HG02840 (cell line): ENCODE results near the gene RABEP1.
"Not testable (repeated sequence)": the region's sequence is repeated elsewhere in the genome, so short reads cannot be mapped to it uniquely, and the experiment has no call there.

Source experiments
- ATAC-seq: cut with Tn5 transposase; IDR thresholded peaks from one replicate; pipeline ENCODE4 v1.9.1; 2021; ENCODE audit warnings: mild to moderate bottlenecking, moderate library complexity, moderate number of reproducible peaks; ENCODE audit not compliant: unreplicated experiment, low FRiP score

Gene RABEP1, protein sequence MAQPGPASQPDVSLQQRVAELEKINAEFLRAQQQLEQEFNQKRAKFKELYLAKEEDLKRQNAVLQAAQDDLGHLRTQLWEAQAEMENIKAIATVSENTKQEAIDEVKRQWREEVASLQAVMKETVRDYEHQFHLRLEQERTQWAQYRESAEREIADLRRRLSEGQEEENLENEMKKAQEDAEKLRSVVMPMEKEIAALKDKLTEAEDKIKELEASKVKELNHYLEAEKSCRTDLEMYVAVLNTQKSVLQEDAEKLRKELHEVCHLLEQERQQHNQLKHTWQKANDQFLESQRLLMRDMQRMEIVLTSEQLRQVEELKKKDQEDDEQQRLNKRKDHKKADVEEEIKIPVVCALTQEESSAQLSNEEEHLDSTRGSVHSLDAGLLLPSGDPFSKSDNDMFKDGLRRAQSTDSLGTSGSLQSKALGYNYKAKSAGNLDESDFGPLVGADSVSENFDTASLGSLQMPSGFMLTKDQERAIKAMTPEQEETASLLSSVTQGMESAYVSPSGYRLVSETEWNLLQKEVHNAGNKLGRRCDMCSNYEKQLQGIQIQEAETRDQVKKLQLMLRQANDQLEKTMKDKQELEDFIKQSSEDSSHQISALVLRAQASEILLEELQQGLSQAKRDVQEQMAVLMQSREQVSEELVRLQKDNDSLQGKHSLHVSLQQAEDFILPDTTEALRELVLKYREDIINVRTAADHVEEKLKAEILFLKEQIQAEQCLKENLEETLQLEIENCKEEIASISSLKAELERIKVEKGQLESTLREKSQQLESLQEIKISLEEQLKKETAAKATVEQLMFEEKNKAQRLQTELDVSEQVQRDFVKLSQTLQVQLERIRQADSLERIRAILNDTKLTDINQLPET

DNA sequence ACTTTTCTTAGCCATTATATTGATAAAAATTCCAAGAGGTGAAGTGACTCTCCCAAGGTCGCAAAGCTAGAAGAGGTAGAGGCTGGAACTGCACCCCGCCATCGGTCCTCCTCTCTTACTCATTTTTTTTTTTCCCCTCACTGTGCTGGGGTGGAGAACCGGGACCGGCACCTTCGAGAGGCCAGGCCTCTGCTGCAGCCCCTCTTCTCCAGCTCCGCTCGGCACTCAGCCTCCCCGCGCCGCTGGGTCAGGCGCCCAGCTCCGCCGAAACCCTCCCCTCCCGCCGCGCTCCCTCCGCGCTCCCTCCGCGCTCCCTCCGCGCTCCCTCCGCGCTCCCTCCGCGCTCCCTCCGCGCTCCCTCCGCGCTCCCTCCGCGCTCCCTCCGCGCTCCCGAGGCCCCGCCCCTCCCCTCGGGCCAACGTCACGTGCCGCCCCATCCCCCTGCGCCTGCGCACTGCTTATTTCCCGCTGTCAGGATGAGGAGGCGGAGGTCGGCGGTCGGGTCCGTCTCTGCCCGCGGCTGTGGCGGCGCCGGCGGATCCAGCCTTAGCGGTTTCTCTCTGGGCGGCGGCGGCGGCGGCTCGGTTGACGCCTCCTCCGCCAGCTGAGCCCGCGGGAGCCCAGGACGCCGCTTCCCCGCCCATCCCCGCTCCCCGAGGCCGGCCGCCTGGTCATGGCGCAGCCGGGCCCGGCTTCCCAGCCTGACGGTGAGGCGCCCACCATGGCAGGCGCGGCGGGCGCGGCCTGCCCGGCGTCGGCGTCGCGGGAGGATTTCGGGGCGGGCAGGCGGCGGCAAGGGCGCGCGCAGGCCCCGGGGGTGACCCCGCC lies at the start of gene RABEP1:
Gene RABEP1, plus strand, starts transcription at position 471 of the 828 bp plus-strand sequence. Its CDS starts 203 bp downstream, at position 674.
- peak; percentile 74 for ATAC-seq

DNA sequence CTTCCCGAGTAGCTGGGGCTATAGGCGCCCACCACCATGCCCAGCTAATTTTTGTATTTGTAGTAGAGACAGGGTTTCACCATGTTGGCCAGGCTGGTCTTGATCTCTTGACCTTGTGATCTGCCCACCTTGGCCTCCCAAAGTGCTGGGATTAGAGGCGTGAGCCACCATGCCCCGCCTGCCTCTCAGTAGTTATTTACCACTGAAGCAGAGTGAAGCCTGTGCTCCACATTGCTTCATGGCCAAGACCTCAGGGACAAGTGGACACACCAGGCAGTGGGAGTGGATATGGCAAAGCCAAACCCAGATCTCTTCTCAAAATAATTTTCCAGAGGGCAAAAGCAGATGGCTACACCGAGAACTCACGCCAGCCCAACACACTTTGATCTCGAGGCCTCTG lies 48.6 kb upstream of the RABEP1 start:
- ATAC-seq: not testable (repeated sequence)

DNA sequence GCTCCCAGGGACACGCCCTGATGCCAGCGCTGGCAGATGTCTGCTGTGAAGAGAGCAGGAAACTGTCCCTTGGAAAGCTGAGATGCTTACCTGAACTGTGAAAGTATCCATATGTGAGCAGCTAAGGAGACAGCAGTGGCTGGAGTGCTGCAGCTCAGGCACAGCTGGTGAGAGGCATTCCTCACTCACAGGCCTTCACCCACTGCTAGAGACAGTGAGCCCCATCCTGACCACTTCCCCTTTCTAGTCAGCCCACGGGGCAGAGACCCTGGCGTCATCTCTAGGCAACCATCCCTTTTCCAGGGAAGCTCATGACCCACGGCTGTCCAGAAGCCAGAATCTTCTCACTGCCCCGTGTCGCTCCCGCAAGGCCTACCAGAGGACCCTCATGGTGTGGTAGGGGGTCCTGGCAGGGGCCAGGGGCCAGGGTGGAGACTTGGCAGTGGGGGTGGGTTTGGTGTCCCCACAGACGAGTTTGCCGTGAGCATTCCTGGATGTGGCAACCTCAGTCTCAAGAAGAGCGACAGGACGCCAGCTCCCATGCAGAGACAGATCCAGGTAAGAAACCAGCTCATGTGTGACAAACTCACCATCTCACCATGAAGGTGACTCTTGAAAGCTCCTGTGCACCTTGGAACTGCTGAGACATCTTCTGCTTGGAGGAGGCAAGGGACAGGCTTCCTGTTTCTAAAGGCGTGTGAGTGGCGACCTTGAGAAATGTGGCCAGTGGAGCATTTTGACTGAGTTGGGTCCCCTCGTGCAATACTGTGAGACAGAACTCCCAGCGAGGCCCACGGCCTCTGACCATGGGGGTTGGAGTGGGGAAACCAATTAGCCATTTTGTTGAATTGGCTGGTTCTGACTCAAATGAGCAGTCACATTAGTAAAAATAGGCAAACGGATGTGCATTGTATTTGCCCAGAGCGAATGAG lies 47.2 kb upstream of the RABEP1 start, which contains the start of gene SCIMP:
Gene SCIMP, minus strand, starts transcription at position 216 of the 932 bp plus-strand sequence. Its CDS starts 105 bp downstream, at position 111.
- no peak for ATAC-seq

DNA sequence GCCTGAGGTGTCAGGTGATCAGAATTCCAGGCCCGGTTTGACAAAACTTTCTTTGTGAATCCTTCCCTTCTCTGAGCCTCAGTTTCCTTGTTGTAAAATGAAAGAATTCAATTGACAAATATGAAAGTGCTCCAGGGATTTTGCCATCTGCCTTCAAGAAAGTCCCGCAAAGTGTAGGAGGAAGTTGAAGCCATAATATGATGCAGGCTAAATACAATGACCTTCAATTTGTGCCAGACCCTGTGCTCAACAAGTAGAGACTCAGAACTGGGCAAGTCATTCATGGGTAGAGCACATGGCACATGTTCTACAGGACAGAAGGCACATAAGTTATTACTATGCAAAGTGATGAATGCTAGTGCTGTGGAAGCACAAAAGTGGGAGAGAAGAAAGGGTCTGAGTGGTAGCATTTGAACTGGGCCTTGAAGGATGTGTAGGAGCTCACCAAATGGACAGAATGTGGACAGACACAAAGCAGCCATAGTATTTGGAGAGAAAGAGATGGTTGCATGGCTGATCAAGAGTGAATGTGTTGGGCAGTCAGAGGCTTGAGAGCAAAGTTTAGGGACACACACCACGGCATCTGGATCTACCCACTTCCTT lies 45.0 kb upstream of the RABEP1 start:
- no peak for ATAC-seq

DNA sequence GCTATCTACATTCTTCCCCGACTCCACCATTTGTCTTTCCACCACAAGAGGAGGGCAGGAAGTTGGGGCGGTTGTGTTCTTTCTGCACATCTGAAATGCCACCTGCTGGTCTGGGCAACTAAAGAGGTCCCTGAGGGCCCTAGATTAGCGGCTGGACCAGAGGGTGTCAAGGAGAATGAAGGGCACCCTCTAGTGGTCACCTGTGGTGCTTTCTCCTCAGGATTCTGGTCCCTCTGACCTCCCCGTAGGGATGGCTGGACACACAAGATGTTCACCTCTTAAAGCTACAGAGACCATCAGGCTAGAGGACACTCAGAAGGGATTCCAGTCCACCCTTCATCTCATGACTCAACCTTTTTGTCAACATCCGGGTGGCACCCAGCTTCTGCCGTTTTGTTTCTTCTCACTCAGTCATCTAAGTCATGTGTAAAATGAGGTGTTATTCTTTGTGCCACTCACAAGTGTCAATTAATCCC lies 44.5 kb upstream of the RABEP1 start:
- no peak for ATAC-seq

DNA sequence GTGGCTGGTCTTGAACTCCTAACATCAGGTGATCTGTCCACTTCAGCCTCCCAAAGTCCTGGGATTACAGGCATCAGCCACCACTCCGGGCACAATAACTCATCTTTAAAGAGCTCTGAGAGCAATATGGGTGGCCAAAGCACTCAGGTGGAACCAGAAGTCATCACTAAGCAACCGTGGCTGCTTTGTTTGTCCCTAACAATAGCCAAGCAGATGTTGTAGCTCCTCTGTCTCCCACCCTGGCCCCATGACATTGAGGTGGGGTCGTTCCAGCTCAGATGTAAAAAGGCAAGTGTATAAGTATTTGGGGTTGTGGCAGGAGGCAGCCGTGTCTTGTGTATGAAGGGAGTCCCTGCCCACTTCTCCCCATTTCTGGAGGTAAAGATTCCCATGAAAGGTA lies 43.8 kb upstream of the RABEP1 start:
- ATAC-seq: no peak

DNA sequence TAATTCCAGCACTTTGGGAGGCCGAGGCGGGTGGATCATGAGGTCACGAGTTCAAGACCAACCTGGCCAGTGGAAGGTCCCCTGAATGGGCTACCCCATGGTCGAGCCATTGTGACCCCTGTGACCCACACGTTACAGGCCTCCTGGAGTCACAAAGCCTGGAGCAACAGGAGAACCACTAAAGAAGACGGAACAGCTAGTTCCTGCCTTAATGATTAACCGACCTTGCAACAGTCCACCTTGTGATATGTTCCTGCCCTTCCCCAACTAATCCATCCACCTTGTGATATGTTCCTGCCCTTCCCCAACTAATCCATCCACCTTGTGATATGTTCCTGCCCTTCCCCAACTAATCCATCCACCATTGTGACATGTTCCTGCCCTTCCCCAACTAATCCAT lies 42.3 kb upstream of the RABEP1 start:
- not testable (repeated sequence) for ATAC-seq

DNA sequence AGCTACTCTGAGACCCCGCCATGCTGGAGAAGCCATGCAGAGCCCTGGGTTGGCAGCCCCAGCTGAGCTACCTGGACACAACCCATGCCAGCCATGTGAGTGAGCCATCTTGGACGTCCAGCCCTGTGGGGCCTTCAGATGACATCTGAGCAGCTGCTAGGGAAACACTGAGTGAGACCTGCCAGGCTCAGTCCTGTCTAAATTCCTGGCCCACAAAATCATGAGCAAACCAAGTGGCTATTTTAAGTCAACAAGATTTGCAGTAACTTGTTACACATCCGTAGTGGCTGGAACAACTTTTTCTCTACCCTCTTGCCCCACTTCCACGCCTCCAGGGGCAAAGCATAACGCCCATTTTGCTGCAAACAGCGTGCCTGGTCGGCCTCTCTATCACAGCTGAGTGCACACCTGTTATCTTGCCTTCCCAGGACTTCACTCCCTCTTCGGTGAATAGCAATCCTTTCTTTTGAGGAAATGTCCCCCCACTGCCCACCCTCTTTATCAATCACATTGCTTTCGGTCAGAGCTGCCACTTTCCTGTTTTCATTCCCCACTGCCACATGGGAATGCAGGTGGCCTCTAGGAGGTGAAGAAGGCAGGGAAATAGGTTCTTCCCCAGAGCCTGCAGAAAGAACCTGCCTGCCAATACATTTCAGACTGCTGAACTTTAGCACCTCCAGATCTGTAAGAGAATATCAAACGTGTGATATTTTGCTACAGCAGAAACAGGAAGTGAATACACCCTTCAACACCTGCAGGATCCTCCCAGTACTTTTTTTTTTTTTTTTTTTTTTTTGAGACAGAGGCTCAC lies 40.0 kb upstream of the RABEP1 start:
- ATAC-seq: no peak

DNA sequence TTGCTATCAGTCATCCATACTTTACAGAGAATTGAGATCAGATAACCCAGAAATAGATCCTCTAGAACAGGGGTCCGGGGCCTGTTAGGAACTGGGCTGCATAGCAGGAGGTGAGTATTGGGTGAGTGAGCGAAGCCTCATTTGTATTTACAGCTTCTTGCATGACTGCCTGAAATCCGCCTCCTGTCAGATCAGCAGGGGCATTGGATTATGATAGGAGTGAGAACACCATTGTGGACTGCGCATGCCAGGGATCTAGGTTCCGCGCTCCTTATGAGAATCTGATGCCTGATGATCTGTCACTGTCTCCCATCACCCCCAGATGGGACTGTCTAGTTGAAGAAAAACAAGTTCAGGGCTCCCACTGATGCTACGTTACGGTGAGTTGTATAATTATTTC lies 34.5 kb upstream of the RABEP1 start:
- no peak for ATAC-seq

DNA sequence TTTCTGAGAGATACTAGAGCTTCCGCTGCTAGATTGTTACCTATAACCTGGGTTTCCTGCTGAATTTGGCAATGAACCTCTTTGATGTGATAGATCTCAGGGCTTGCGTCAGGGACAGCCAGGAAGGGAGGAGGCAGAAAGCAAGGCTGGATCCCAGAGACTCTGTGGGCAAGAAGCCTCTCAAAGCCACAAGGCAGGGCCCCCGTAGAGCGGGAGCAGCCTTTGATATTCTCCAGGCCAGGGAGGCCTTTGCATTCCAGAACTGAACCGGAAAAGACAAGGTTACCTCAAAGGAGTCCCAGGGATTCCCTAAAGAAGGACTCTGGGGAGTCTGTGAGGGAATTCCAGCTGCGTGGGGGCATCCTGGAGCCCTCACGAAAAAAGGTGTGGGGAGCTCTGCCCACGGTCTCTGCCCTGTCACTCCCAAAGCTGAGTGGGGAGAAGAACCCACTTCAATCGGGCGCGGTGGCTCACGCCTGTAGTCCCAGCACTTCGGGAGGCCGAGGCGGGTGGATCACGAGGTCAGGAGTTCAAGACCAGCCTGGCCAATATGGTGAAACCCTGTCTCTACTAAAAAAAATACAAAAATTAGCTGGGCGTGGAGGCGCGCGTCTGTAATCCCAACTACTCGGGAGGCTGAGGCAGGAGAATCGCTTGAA lies 33.1 kb upstream of the RABEP1 start:
- ATAC-seq: no peak

DNA sequence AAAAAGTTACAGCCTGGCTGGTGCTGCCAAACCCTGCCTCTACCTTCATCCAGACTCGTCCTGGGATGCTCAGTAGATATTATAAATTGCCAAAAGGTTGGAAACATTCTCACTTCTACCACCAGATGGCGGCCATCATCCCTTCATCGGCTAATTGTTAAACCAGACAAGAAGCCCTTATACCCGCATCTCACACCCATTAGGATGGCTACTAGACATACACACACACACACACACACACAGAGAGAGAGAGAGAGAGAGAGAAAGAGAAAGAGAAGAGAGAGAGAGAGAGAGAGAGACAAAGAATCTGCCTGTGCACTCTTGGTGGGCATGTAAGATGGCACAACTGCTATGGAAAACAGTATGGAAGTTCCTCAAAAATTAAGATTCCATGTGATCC lies 32.5 kb upstream of the RABEP1 start:
- no peak for ATAC-seq

DNA sequence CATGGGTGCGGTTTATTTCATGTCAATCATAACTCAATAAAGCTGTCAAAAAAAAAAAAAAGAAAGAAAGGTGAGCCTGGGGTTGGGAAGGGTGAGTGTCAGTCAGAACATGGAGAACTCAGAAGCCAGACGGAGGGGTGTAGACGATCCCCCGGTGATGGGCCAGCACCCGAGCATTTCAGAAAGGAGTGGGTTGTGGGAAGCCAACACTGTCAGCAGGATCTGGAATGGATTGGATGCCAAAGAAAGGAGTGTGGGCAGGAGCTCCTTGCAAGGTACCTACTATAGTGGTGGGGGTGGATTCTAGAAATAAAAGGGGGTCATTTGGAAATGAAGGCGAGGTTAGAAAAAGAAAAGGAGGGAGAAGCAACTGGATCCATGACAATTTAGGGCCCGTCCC lies 27.7 kb upstream of the RABEP1 start:
- ATAC-seq: no peak

DNA sequence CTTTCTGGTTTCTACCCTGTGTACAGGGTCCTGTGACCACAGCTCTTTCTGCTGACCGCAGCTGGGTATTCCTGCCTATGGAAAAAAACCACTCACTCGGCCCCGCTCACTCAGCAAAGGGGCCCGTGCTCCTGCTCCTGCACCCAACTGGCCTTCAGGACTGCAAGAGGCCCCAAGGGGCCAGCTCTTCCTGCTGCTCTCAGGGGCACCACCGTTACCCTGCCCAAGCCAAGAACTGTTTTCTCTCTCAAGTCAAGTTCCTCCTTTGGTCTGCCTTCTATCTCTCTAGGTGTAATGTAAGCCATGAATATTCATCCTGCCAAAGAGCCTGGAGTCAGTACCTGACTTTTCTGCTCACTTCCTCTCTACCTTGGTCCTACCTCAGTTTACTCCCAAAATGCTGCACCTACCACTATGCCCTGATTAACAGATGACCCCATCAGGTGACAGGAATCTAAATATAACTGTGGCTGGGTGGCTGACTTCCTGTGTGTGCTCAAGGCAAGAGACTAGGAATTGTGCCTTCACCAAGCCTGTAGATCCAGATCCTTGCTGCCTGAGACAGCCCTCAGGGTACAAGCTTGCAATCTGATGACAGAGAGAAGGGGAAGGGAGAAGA lies 27.1 kb upstream of the RABEP1 start:
- ATAC-seq: no peak

DNA sequence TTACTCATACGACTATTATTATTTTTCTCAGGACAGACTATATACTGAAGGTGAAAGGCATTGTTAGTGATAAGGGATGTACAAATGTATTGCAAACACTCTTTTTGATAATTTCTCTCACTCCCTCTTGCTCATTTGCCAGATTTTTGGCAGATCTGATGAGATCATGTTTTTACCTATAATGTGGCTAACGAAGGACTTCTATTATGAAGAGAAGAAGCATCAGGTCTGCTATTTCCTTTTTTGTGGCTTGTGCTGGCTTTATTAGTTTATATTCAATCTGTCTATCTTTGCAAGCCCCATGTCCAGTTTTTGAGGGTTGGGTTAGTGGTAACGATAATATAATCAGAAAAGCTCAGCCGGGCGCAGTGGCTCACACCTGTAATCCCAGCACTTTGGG lies 25.0 kb upstream of the RABEP1 start:
- ATAC-seq: no peak

DNA sequence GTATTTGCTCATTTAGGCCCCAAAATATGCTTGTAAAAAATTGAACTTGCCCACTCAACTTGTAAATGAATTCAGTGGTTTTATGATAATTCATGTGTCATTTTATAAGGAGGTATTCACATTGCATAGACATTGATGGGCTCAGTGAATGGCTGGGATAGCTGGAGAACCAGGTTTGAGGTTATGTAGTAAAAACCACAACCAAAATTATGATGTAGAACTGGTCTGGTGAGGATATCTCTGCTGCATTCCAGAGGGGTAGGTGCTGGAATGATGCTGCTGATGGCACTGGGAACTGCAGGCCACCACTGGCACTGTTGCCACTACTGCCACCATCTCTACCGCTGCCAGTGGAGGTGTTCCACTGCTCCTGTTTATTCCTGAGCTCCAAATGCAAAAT lies 21.5 kb upstream of the RABEP1 start:
- ATAC-seq: no peak

DNA sequence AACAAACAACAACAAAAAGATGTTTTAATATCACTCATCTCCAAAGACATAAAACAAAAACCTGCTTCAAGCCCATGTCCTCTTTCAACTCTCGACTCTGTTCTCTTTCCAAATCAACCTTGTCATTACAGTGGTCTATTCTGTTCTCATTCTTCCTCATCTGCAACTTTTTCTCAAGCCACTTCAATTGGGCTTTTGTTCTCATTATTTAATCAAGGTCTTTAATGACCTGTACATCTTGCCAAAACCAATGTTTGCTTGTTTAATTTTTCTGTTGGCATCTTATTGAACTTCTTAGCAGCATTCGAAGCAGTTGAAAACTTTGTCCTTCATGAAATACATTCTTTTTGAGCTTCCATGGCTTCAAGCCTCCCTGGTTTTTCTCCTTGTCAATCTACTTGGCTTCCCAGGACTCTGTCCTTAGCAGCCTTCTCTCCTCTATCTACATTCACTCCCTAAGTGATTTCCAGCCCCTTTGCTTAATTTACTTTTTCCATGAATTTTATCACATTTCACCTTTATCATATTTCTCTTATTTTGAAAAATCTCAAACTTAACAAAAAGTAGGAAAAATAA lies 19.6 kb upstream of the RABEP1 start:
- ATAC-seq: no peak

DNA sequence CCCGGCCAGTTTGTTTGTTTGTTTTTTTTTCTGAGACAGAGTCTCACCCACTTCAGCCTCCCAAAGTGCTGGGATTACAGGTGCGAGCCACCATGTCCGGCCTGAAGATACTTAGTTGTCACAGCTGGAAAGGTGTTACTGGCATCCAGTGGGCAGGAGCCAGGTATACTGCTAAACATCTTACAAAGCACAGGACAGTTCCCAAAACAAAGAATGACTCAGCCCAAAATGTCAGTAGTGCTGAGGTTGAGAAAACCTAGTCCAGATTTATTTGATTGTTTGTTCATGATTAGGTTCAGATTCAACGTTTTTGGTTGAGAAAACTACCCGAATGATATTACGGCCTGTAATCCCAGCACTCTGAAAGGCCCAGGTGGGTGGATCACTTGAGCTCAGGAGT lies 18.6 kb upstream of the RABEP1 start:
- ATAC-seq: no peak
